IMR-90 (cell line): ENCODE measurements around the gene PEX5. TPM values are rescaled to one million over a fixed set of nuclear protein-coding genes. Genes with fewer than 3 reads are reported as not detected.
"Not testable (repeated sequence)": the region's sequence is repeated elsewhere in the genome, so short reads cannot be mapped to it uniquely, and the experiment has no call there.

Source experiments
- ATAC-seq: fragments of 200-7000 bp; cut with Tn5 transposase; 2 replicates; pipeline ENCODE4 v1.9.1; 2020; ENCODE audit warnings: low read depth, mild to moderate bottlenecking, moderate library complexity
- BruUV-seq: library from RNA; stranded (reverse); fragments of 400-500 nt; replicated peaks from 2 replicates; lab custom pipeline; 2021; lab: Mats Ljungman, UMichigan
- CTCF ChIA-PET: fragments of 300-600 bp; formaldehyde crosslinking; extraction: SDS; loops from one replicate; lab custom pipeline; 2021; ENCODE audit warnings: antibody characterized with exemption; lab: Yijun Ruan, JAX
- POLR2A ChIA-PET: fragments of 300-600 bp; sonication (Branson Sonifier 250); formaldehyde crosslinking; loops from one replicate; lab custom pipeline; 2022; ENCODE audit warnings: antibody characterized with exemption; ENCODE audit not compliant: unreplicated experiment; lab: Charles Lee
- DNase-seq: peaks from one replicate; pipeline ENCODE4 v3.0.0; 2013
- H2AFZ ChIP-seq: replicated peaks from 2 replicates; pipeline ENCODE3; 2013; ENCODE audit warnings: low read length, mild to moderate bottlenecking; ENCODE audit not compliant: poor library complexity
- H2AK5ac ChIP-seq: 2 replicates; pipeline ENCODE4 v1.6.1; 2013; ENCODE audit warnings: low read depth, low read length, inconsistent platforms
- H2AK9ac ChIP-seq: replicated peaks from 2 replicates; pipeline ENCODE3; 2013; ENCODE audit warnings: mild to moderate bottlenecking, low read depth, low read length, moderate library complexity; ENCODE audit not compliant: poor library complexity
- H2BK120ac ChIP-seq: 2 replicates; pipeline ENCODE4 v1.6.1; 2013; ENCODE audit warnings: low read depth, low read length, inconsistent platforms
- H2BK15ac ChIP-seq: 3 replicates; pipeline ENCODE4 v1.6.1; 2013; ENCODE audit warnings: low read depth, low read length, inconsistent platforms
- H2BK20ac ChIP-seq: 2 replicates; pipeline ENCODE4 v1.6.1; 2013; ENCODE audit warnings: low read depth, mild to moderate bottlenecking, inconsistent platforms, low read length, moderate library complexity
- H2BK5ac ChIP-seq: 2 replicates; pipeline ENCODE4 v1.6.1; 2013; ENCODE audit warnings: mild to moderate bottlenecking, low read depth, low read length, inconsistent platforms; ENCODE audit not compliant: poor library complexity, severe bottlenecking
- H3K14ac ChIP-seq: replicated peaks from 2 replicates; pipeline ENCODE4 v1.6.1; 2013; ENCODE audit warnings: low read depth, low read length, inconsistent platforms
- H3K18ac ChIP-seq: 2 replicates; pipeline ENCODE4 v1.6.1; 2013; ENCODE audit warnings: low read depth, low read length, control low read depth
- H3K23ac ChIP-seq: 2 replicates; pipeline ENCODE4 v1.6.1; 2013; ENCODE audit warnings: low read depth, low read length, inconsistent platforms
- H3K27ac ChIP-seq: 2 replicates; pipeline ENCODE4 v1.5.1; 2013; ENCODE audit warnings: mild to moderate bottlenecking, control low read depth, low read length; ENCODE audit not compliant: insufficient read depth
- H3K27me3 ChIP-seq: 2 replicates; pipeline ENCODE4 v1.6.1; 2013; ENCODE audit warnings: low read length; ENCODE audit not compliant: control insufficient read depth, insufficient read depth
- H3K36me3 ChIP-seq: 2 replicates; pipeline ENCODE4 v1.6.1; 2013; ENCODE audit warnings: low read length, mixed read lengths; ENCODE audit not compliant: control insufficient read depth, insufficient read depth
- H3K4ac ChIP-seq: 2 replicates; pipeline ENCODE4 v1.6.1; 2013; ENCODE audit warnings: low read depth, low read length, inconsistent platforms
- H3K4me1 ChIP-seq: 2 replicates; pipeline ENCODE4 v1.6.1; 2013; ENCODE audit warnings: low read length, mixed read lengths; ENCODE audit not compliant: control insufficient read depth, insufficient read depth
- H3K4me2 ChIP-seq: 2 replicates; pipeline ENCODE4 v1.6.1; 2013; ENCODE audit warnings: low read depth, mild to moderate bottlenecking, control low read depth, low read length, moderate library complexity
- H3K4me3 ChIP-seq: 2 replicates; pipeline ENCODE4 v1.5.1; 2013; ENCODE audit warnings: low read depth, mild to moderate bottlenecking, control low read depth, low read length, moderate library complexity; ENCODE audit not compliant: insufficient read depth
- H3K56ac ChIP-seq: 2 replicates; pipeline ENCODE4 v1.6.1; 2013; ENCODE audit warnings: low read length, inconsistent platforms; ENCODE audit not compliant: insufficient read depth; ENCODE audit errors: extremely low read depth
- H3K79me1 ChIP-seq, 2 experiments: 2 replicates each; pipeline ENCODE4 v1.6.1; 2013; ENCODE audit warnings: low read length in 2 of 2, inconsistent platforms in 1 of 2, low read depth in 1 of 2
- H3K9ac ChIP-seq: 2 replicates; pipeline ENCODE4 v1.6.1; 2013; ENCODE audit warnings: low read depth, low read length, control low read depth
- H3K9me1 ChIP-seq: 2 replicates; pipeline ENCODE4 v1.6.1; 2013; ENCODE audit warnings: low read length, inconsistent platforms; ENCODE audit not compliant: insufficient read depth
- H3K9me3 ChIP-seq: 2 replicates; pipeline ENCODE4 v1.6.1; 2013; ENCODE audit warnings: low read length; ENCODE audit not compliant: control insufficient read depth, insufficient read depth
- H4K20me1 ChIP-seq: 2 replicates; pipeline ENCODE4 v1.6.1; 2013; ENCODE audit warnings: low read length, inconsistent platforms; ENCODE audit not compliant: insufficient read depth
- H4K5ac ChIP-seq: 2 replicates; pipeline ENCODE4 v1.6.1; 2013; ENCODE audit warnings: mild to moderate bottlenecking, low read depth, low read length, control low read depth
- H4K8ac ChIP-seq, 2 experiments: 2 replicates each; pipeline ENCODE4 v1.6.1; 2013; ENCODE audit warnings: low read depth in 2 of 2, low read length in 2 of 2, control low read depth in 1 of 2, inconsistent platforms in 1 of 2
- H4K91ac ChIP-seq: 2 replicates; pipeline ENCODE4 v1.6.1; 2013; ENCODE audit warnings: low read depth, low read length, inconsistent platforms; ENCODE audit not compliant: insufficient read depth
- WGBS, 2 experiments: methylation state at CpG; one replicate each; pipeline versions ENCODE4 v1.1.5 to v1.1.7; 2013; ENCODE audit warnings: missing lambda C conversion rate in 2 of 2; ENCODE audit not compliant: insufficient read length in 1 of 2; ENCODE audit errors: extremely low coverage in 2 of 2; 5-methylcytosine and 5-hydroxymethylcytosine counted together
- dilution Hi-C: fragments of 300-500 bp; cut with HindIII; formaldehyde crosslinking; loops from one replicate; pipeline ENCODE4 v1.14.3; 2018; ENCODE audit warnings: low sequenced_read_pairs; ENCODE audit not compliant: unreplicated experiment
- in situ Hi-C: fragments of 300-500 bp; cut with MboI; formaldehyde crosslinking; loops from 3 replicates; pipeline ENCODE4 v1.14.3; 2019; ENCODE audit warnings: low sequenced_read_pairs, inconsistent platforms, mixed read lengths
- intact Hi-C: fragments of 100-400 bp; cut with micrococcal nuclease; formaldehyde crosslinking; loops from 2 replicates; pipeline ENCODE4 v1.10.0; 2022
- polyA plus RNA-seq, 3 experiments: library from polyadenylated mRNA; depleted of rRNA; stranded (reverse); fragments of >200 nt; gene quantifications; 2 replicates each; pipeline ENCODE4 v1.2.3, GENCODE V29; 2012; ENCODE audit warnings: low replicate concordance in 1 of 3
- total RNA-seq: library from RNA; depleted of rRNA; stranded (reverse); fragments of >200 nt; gene quantifications from 2 replicates; pipeline ENCODE4 v1.2.3, GENCODE V29; 2012

The PEX5 gene
- total and polyA plus RNA-seq, 2 of the 4 experiments (the other 2 are of a cell fraction), result 14.4 to 18.3 TPM

DNA sequence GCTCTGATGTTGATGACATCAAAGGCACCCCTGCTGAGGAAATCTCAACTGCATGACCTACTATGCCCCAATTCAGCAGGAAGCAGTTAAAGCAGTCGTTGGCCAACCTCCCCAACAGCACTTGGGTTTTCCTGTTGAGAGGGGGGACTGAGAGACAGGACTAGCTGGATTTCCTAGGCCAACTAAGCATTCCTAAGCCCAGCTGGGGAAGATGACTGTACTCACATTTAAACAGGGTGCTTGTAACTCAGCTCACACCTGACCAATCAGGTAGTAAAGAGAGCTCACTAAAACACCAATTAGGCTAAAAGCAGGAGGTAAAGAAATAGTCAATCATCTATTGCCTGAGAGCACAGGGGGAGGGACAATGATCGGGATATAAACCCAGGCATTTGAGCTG lies 3.4 kb upstream of the PEX5 start:
- in situ Hi-C loops, CTCF ChIA-PET, H3K27me3 ChIP-seq: not testable (repeated sequence)

More for the DNA sequence above, 3.4 kb upstream of the PEX5 start:
- H3K18ac ChIP-seq, H4K91ac ChIP-seq, H3K36me3 ChIP-seq, H3K56ac ChIP-seq, intact Hi-C loops, H3K27ac ChIP-seq, H2AK5ac ChIP-seq, H2BK120ac ChIP-seq, H3K9me3 ChIP-seq, ATAC-seq, dilution Hi-C loops, H3K4me2 ChIP-seq, H3K4me3 ChIP-seq, H3K9ac ChIP-seq, H2BK15ac ChIP-seq, BruUV-seq, H4K8ac ChIP-seq, H4K20me1 ChIP-seq, H3K14ac ChIP-seq, DNase-seq, H4K5ac ChIP-seq, H2BK5ac ChIP-seq, H3K23ac ChIP-seq, H3K4me1 ChIP-seq, H3K9me1 ChIP-seq, H2AFZ ChIP-seq, POLR2A ChIA-PET, H3K4ac ChIP-seq, H2AK9ac ChIP-seq, H2BK20ac ChIP-seq: not testable (repeated sequence)
- no CpG with 5 or more reads among the region's 2 CpGs for WGBS, 2 experiments
- peaks cover 0 to 17% of the 10 kb centered on the region in 2 experiments; a peak in 2 of 4 replicates for H3K79me1 ChIP-seq
